ENCODE data around the gene RAVER1. TPM values are rescaled to one million over a fixed set of nuclear protein-coding genes. Genes with fewer than 3 reads are reported as not detected.

Gene RAVER1, protein sequence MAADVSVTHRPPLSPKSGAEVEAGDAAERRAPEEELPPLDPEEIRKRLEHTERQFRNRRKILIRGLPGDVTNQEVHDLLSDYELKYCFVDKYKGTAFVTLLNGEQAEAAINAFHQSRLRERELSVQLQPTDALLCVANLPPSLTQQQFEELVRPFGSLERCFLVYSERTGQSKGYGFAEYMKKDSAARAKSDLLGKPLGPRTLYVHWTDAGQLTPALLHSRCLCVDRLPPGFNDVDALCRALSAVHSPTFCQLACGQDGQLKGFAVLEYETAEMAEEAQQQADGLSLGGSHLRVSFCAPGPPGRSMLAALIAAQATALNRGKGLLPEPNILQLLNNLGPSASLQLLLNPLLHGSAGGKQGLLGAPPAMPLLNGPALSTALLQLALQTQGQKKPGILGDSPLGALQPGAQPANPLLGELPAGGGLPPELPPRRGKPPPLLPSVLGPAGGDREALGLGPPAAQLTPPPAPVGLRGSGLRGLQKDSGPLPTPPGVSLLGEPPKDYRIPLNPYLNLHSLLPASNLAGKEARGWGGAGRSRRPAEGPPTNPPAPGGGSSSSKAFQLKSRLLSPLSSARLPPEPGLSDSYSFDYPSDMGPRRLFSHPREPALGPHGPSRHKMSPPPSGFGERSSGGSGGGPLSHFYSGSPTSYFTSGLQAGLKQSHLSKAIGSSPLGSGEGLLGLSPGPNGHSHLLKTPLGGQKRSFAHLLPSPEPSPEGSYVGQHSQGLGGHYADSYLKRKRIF
- total RNA-seq, result 11.6 and 33.9 TPM in 2 replicates

DNA sequence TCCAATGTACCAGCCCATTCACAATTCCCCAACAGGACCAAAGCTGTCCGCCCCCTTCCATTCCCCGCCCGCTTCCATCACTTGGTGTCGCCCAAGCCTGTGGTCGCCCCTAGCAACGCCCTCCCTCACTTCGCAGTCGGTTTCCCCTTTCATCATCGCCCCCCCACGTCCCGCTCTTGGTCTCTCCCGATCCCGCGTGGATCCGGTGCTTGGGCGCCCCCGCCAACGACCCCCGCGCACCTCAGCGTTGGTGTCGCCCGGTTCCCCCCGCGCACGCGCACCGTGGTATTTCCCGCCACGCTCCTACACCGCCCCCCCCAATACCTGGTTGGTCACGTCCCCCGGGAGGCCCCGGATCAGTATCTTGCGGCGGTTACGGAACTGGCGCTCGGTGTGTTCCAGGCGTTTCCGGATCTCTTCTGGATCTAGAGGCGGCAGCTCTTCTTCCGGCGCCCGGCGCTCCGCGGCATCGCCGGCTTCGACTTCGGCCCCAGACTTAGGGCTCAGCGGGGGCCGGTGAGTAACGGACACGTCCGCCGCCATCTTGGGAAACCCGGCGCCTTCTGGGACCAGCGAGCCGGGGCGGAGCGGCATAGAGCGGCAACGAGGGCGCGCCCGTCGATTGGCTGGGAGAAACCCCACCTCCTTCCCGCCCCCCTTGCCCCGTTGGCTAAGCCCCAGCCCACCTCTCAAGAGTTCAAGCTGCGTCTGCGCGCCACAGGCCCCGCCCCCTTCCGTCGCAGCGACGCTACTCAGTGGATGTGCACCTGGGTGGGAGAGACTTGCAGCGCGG is at the start of gene RAVER1:
Gene RAVER1, minus strand, starts transcription at position 565 of the 793 bp plus-strand sequence. Its CDS starts 22 bp downstream, at position 543.

DNA sequence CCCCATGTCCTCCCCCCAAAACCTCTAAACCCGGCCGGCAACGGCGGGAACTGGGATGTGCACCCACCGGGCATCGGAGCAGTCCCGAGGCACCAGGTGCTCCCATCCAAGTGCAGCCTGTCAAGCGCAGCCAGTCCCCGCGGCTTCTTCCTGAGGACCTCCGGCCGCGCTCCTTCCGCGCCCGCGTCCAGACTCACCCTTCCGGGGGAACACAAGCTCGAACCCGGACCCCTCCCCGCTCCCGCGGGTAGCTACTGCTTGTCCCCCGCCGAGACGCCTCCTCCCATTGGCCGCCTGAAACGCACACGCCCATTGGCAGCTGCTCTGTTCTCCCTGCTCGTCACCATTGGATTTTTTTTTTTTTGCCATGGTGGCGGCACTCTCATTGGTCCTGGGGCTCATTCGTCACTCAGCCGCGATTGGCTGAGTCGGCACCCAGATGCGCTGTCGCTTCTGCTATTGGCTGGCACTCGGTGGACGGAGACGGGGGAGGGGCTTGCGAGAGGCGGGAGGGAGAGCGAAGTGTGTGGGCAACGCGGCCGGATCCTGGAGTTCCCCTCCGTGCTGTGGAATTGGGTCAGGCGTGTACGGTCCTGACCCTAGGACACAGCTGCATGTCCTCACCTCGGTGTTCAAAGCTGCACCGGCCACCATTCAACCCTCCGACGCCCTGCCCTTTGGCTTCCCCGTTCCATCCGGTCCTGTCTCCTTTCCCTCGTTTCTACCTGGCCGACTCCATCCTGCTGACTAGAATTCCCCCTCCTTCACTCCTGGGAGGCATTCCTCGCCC is 47.2 kb upstream of the RAVER1 start, which contains the start of gene TYK2:
Gene TYK2, minus strand, starts transcription at position 260 of the 790 bp plus-strand sequence. CDS start 2,166 bp downstream, outside the sequence.

DNA sequence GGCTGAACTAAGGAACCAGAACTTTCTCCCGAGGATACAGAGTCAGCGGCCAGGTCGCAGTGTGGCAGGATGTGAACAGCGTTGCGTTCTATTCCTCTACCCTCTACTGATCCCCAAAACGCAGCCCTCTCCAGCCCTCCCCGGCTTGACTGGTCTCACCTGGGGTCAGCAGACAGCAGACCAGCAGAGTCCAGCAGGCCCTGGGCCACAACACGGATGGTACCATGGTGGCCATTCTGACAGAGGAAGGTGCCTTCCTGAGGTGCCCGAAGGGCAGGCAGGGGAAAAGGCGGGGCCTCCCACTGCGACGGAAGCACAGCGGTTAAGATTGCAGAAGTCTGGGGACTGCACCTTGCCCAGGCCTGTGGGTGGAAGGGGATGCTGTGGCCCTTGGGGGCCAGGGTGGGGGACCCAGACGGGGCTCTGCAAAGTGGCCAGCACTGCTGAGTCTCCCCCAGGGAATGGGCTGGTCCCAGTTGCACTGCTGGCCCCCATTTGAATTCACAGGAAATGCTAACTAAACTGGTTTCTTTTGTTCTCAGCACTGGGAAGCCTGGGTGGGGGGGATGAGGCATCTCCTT is 6.1 kb upstream of the RAVER1 start, which contains the start of gene ICAM3:
Gene ICAM3, minus strand, starts transcription at position 245 of the 581 bp plus-strand sequence. Its CDS starts 10 bp downstream, at position 235.

DNA sequence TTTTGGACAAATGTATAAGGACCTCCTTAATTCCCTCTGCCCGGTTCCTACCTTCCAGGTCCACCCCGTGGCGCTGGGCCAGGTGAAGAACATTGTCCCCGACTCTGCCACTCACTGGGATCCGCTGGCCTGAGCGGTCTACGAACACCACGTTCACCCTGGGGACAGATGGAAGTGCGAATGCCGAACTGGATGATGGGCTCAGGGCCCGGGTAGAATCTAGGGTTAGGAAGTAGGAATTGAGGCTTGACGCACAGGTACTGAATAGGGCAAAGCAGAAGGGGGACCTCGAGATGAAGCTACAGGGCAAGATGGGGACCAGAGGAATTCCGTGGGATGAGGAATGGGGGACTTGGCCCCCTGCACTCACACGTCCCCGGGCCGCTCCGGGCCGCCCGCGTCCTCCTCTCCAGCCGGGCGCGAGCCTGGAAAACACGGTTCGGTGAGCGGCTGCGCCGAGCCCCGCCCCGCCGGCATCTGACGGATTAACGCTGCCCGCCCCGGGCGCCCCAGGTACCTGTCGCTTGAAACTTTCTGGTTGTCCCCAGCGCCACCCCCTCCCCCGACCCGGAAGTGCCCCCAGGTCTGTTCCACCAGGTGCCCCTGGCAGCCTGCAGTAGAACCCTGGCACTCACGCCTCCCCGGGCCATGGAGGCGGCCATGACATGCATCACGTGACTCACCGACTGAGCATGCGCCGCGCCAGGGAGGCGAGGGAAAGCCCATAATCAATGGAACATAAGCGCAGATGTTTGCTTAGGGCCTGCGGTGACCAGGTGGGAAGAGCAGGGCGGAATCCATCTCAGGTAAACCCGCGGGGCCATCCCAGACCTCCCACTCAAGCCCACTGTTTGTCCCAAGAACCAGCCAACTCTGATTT is 17.8 kb downstream of the RAVER1 start, which contains the start of gene FDX2:
Gene FDX2, minus strand, starts transcription at position 681 of the 880 bp plus-strand sequence. Its CDS starts 19 bp downstream, at position 662.

DNA sequence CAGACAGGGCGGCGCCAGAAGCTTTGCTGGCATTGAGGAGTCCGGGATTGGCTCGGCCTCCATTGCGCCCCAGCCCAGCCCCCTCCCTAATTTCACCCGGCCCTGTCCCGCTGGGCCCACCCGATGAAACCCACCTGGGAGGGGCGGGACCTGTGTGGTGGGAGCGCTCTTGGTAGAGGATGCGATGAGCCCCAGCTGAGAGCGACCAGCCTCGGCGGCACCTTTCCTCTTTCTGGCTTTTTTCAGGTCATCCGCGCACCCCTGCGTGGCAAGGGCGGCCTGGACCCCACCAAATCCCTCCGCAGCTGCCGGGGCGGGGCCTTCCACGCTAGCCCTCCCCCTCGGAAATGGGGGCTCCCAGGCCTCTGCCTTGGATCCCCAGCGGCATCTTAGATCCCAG is 23.9 kb downstream of the RAVER1 start, which contains the start of gene ZGLP1:
Gene ZGLP1, minus strand, starts transcription at position 393 of the 400 bp plus-strand sequence.

DNA sequence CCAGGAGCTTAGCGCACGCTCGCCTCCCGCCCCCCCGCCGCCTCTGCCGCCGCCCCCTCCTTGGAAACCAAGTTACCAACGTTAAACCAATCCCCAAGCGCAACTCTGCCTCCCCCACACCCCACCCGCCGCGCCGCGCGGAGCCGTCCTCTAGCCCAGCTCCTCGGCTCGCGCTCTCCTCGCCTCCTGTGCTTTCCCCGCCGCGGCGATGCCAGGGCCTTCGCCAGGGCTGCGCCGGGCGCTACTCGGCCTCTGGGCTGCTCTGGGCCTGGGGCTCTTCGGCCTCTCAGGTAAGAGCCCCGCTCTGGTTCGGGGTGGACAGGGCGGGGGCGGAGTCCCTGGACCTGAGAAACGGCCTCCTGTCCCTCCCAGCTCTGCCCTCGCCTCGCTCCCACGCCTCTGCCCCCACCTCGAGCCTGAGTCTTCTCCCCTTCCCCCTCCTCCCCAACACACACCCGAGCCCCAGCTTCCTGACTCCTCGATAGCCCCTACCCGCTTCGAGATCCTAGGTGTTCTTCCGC is 43.4 kb downstream of the RAVER1 start, which contains the start of gene ICAM5:
Gene ICAM5, plus strand, starts transcription at position 117 of the 521 bp plus-strand sequence. Its CDS starts 92 bp downstream, at position 209.

DNA sequence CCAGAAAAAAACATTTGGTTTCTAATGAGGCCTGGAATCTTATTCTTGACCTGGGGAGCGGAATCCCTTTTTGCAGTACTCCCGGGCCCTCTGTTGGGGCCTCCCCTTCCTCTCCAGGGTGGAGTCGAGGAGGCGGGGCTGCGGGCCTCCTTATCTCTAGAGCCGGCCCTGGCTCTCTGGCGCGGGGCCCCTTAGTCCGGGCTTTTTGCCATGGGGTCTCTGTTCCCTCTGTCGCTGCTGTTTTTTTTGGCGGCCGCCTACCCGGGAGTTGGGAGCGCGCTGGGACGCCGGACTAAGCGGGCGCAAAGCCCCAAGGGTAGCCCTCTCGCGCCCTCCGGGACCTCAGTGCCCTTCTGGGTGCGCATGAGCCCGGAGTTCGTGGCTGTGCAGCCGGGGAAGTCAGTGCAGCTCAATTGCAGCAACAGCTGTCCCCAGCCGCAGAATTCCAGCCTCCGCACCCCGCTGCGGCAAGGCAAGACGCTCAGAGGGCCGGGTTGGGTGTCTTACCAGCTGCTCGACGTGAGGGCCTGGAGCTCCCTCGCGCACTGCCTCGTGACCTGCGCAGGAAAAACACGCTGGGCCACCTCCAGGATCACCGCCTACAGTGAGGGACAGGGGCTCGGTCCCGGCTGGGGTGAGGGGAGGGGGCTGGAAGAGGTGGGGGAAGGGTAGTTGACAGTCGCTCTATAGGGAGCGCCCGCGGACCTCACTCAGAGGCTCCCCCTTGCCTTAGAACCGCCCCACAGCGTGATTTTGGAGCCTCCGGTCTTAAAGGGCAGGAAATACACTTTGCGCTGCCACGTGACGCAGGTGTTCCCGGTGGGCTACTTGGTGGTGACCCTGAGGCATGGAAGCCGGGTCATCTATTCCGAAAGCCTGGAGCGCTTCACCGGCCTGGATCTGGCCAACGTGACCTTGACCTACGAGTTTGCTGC is 46.3 kb downstream of the RAVER1 start, which contains the start of gene ICAM4:
Gene ICAM4, plus strand, starts transcription at position 153 of the 935 bp plus-strand sequence. Its CDS starts 58 bp downstream, at position 211.

DNA sequence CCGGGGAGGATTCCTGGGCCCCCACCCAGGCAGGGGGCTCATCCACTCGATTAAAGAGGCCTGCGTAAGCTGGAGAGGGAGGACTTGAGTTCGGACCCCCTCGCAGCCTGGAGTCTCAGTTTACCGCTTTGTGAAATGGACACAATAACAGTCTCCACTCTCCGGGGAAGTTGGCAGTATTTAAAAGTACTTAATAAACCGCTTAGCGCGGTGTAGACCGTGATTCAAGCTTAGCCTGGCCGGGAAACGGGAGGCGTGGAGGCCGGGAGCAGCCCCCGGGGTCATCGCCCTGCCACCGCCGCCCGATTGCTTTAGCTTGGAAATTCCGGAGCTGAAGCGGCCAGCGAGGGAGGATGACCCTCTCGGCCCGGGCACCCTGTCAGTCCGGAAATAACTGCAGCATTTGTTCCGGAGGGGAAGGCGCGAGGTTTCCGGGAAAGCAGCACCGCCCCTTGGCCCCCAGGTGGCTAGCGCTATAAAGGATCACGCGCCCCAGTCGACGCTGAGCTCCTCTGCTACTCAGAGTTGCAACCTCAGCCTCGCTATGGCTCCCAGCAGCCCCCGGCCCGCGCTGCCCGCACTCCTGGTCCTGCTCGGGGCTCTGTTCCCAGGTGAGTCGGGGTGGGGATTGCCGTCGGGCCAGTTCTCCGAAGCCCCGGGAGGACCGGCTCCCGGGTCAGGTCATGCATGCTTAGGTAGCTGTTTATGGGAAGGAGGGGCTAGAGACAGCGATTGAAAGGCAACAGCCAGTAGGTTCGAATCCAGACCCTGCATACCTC is 62.5 kb downstream of the RAVER1 start, which contains the start of gene ICAM1:
Gene ICAM1, plus strand, starts transcription at position 505 of the 779 bp plus-strand sequence. Its CDS starts 40 bp downstream, at position 545.

Other genes with a start within 250 kb of the RAVER1 start
- 22.3 and 23.3 TPM in 2 replicates for gene SHFL, start 247.2 kb downstream of the RAVER1 start, total RNA-seq
- gene ANGPTL6, start 230.9 kb downstream of the RAVER1 start, total RNA-seq, result 0.32 and 0.89 TPM in 2 replicates
- gene PPAN, start 227.2 kb downstream of the RAVER1 start, total RNA-seq, result 35.9 and 41.0 TPM in 2 replicates
- gene P2RY11, start 221.8 kb downstream of the RAVER1 start, total RNA-seq, result 3.3 and 5.5 TPM in 2 replicates
- gene EIF3G, start 213.6 kb downstream of the RAVER1 start, total RNA-seq, result 246 and 306 TPM in 2 replicates
- 22.6 and 71.1 TPM in 2 replicates for gene DNMT1, start 138.6 kb downstream of the RAVER1 start, total RNA-seq
- gene S1PR2, start 102.2 kb downstream of the RAVER1 start, total RNA-seq, result 12.5 and 17.1 TPM in 2 replicates
- 17.8 and 31.2 TPM in 2 replicates for gene MRPL4, start 81.3 kb downstream of the RAVER1 start, total RNA-seq
- 23.2 and 26.8 TPM in 2 replicates for gene ICAM1, start 62.4 kb downstream of the RAVER1 start, total RNA-seq
- gene ICAM4, start 46.6 kb downstream of the RAVER1 start, total RNA-seq, result 1.9 and 2.1 TPM in 2 replicates
- gene ICAM5, start 43.6 kb downstream of the RAVER1 start, total RNA-seq, result 11.0 and 20.3 TPM in 2 replicates
- gene ZGLP1, start 23.7 kb downstream of the RAVER1 start, total RNA-seq, result 0.59 and 1.1 TPM in 2 replicates
- gene FDX2, start 17.5 kb downstream of the RAVER1 start, total RNA-seq, result 16.3 and 16.8 TPM in 2 replicates
- 5.1 and 7.7 TPM in 2 replicates for gene ICAM3, start 6.1 kb upstream of the RAVER1 start, total RNA-seq
- 67.4 and 86.4 TPM in 2 replicates for gene TYK2, start 47.0 kb upstream of the RAVER1 start, total RNA-seq
- gene CDC37, start 70.0 kb upstream of the RAVER1 start, total RNA-seq, result 177 and 241 TPM in 2 replicates
- 3.3 and 6.2 TPM in 2 replicates for gene PDE4A, start 87.0 kb upstream of the RAVER1 start, total RNA-seq
- 68.0 and 81.0 TPM in 2 replicates for gene KEAP1, start 169.8 kb upstream of the RAVER1 start, total RNA-seq
- 5.4 and 7.4 TPM in 2 replicates for gene S1PR5, start 183.9 kb upstream of the RAVER1 start, total RNA-seq
- 10.7 and 15.6 TPM in 2 replicates for gene ATG4D, start 210.4 kb upstream of the RAVER1 start, total RNA-seq
- gene KRI1, start 232.5 kb upstream of the RAVER1 start, total RNA-seq, result 8.0 and 9.8 TPM in 2 replicates
- gene CDKN2D, start 235.4 kb upstream of the RAVER1 start, total RNA-seq, result 6.8 and 8.7 TPM in 2 replicates

All from smooth muscle cell of the umbilical artery (primary cell).